22Rv1 (cell line): Measurements from ENCODE around the gene SRMS.
A peak's percentile ranks its signal among the peaks of the same experiment; 100 is the strongest.

ENCODE experiments used
- ZFX ChIP-seq: fragments of 450-650 bp; IDR thresholded peaks from 2 replicates; pipeline ENCODE4 v1.6.1; 2017; ENCODE audit warnings: antibody characterized with exemption, borderline replicate concordance
- TF ChIP-seq, protein P1 (sequence below): fragments of 450-650 bp; IDR thresholded peaks from 2 replicates; pipeline ENCODE4 v1.5.1; 2017; ENCODE audit warnings: mild to moderate bottlenecking

DNA sequence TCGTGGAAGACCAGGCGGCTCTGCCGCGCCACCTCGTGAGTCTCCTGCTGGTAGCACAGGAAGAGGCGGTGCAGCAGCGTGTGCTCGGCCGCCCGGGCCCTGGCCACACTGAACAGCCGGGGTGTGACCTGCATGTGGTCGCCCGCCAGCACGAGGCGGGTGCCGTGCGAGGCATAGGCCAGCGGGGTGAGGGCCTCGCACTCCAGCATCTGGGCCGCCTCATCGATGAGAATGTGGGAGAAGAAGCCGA, 19.5 kb upstream of the SRMS start:
- TF ChIP-seq, protein P1, sequence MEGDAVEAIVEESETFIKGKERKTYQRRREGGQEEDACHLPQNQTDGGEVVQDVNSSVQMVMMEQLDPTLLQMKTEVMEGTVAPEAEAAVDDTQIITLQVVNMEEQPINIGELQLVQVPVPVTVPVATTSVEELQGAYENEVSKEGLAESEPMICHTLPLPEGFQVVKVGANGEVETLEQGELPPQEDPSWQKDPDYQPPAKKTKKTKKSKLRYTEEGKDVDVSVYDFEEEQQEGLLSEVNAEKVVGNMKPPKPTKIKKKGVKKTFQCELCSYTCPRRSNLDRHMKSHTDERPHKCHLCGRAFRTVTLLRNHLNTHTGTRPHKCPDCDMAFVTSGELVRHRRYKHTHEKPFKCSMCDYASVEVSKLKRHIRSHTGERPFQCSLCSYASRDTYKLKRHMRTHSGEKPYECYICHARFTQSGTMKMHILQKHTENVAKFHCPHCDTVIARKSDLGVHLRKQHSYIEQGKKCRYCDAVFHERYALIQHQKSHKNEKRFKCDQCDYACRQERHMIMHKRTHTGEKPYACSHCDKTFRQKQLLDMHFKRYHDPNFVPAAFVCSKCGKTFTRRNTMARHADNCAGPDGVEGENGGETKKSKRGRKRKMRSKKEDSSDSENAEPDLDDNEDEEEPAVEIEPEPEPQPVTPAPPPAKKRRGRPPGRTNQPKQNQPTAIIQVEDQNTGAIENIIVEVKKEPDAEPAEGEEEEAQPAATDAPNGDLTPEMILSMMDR = peak; percentile 55
- no peak for TF ChIP-seq ZFX
